GM18505 (cell line): ENCODE data around the gene CUTC.

Source experiments
- ATAC-seq: cut with Tn5 transposase; IDR thresholded peaks from one replicate; pipeline ENCODE4 v1.9.1; 2021; ENCODE audit not compliant: unreplicated experiment
- POLR2A ChIP-seq: IDR thresholded peaks from 4 replicates; pipeline ENCODE4 v1.6.1; 2011; ENCODE audit warnings: borderline replicate concordance; ENCODE audit not compliant: insufficient read depth, insufficient read length; ENCODE audit errors: extremely low read depth

CUTC gene, protein sequence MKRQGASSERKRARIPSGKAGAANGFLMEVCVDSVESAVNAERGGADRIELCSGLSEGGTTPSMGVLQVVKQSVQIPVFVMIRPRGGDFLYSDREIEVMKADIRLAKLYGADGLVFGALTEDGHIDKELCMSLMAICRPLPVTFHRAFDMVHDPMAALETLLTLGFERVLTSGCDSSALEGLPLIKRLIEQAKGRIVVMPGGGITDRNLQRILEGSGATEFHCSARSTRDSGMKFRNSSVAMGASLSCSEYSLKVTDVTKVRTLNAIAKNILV

DNA sequence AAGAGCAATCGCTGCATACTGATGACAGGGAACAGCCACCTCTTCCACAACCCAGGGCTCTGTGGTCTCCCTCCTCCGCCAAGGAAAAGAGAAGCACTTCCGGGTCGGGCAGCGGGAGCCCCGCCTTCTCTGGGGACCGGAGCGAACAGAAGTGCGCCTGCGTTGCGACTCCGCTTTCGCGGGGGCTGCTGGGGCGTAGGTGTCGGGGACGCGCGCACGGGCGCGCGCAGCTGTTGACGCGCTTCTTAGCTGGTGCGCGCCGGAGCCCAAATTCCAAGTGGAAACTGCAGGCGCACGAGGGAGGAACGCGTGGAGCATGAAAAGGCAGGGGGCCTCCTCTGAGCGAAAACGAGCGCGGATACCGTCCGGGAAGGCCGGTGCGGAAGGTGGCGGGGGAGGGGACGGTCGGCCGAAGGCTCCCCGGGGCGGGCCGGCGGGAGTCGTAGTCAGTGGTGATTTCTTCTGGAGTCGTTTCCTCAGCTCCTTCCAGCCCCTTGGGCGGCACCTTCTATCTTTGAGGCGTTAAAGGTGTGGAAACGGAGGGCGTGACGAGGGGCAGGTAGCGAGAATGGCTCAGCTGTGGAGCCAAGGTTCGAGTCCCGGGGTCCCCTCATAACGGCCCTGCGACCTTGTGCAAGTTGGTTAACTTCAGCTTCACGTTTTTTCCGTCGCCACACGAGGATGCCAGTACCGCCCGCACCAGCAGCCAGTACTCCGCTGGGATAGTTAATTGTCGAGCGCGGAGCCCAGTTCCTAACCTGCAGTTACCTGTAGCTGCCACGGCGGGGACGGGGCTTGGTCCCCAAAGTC lies at the start of gene CUTC, which contains the start of gene COX15:
CUTC (plus strand) TSS at position 202 of the 810 bp plus-strand sequence; CDS start at position 317, 115 bp downstream.
COX15 (minus strand) TSS at position 95 of the 810 bp plus-strand sequence; CDS start at position 17, 78 bp downstream.
- peak; percentile 85 for TF ChIP-seq POLR2A
- ATAC-seq, result peak; percentile 86

GRCh38 chr10:99682752-99683151 lies 49.3 kb upstream of the CUTC start:
- ATAC-seq, result no peak
- no peak for TF ChIP-seq POLR2A

- peak; percentile 92 for ATAC-seq
- no peak for TF ChIP-seq POLR2A
These were observed 46.5 kb upstream of the CUTC start for GRCh38 chr10:99685597-99685967.

GRCh38 chr10:99689461-99689860 lies 42.6 kb upstream of the CUTC start:
- no peak for TF ChIP-seq POLR2A
- ATAC-seq, result no peak

DNA sequence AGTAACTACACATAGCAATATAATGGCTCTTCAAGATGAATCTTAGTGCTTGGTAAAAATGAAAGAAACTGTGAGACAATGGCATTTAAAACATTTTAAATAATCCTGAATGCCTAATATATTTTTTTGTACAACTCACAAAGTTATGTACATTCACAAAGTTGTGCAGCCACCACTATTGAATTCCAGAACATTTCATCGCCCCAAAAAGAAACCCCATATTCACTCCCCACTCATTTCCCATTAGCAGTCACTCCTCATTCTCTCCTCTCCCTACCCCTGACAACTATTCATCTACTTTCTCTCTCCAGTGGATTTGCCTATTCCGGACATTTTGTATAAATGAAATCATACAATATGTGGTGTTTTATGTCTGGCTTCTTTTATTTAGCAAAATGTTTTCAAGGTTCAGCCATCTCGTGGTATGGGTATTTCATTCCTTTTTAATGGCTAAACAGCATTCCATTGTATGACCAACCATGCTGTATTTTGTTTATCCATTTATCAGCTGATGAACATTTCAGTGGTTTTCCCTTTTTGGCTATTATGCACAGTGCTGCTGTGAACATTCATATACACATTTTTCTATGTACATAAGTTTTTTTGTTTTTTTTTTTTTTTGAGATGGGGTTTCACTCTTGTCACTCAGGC lies 38.0 kb upstream of the CUTC start:
- TF ChIP-seq POLR2A, result no peak
- ATAC-seq, result no peak

DNA sequence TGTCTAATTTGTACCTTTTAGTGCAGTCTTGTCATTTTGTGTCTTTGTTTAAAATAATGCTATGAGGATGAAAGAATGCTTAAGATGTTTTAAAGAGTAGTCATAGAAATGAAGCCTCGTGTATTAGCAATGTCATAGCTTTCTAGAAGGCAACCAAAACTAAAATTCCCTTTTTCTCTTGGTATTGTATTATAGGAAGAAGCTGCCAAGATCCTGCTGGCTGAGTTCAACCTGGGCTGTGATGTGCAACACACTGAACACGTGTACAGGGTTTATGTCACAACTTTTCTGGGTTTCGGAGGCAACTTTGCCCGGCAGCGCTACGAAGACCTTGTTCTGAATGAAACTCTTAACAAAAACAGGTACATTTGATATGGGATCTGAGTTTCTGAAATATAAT lies 36.3 kb upstream of the CUTC start:
- TF ChIP-seq POLR2A, result no peak

GRCh38 chr10:99698504-99699080 lies 33.4 kb upstream of the CUTC start:
- ATAC-seq, result no peak

More for the DNA sequence above, 36.3 kb upstream of the CUTC start:
- no peak for ATAC-seq

GRCh38 chr10:99700649-99701048 lies 31.4 kb upstream of the CUTC start:
- no peak for TF ChIP-seq POLR2A
- ATAC-seq, result no peak

More at GRCh38 chr10:99698504-99699080, 33.4 kb upstream of the CUTC start:
- no peak for TF ChIP-seq POLR2A

DNA sequence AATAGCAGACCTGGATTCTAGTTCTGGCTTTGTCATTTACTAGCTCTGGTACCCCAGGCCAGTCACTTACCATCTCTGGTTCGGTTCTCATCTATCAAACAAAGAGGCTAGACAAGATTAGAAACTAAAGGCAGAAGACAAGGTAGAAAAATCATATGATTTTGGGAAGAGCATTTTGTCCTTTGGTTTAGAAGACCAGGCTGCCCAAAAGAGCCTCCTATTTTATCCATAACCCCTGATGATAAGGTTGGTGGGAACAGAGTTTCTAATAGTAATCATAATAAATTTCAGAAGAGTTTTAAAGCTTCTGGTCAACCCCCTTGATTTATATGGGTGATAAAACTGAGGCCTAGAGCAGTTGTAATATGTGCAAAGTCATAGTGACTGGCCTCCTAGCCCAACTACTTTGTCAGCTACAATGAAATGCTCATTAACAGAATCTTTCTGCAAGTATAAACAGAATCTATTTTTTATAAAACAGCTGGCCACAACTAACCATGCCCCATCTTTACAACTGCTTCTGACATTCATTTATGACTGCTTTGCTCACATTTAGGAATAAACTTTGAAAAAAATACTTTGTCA lies 23.5 kb upstream of the CUTC start:
- no peak for ATAC-seq
- TF ChIP-seq POLR2A, result no peak

GRCh38 chr10:99709480-99710229 lies 22.4 kb upstream of the CUTC start:
- TF ChIP-seq POLR2A, result no peak
- peak; percentile 59 for ATAC-seq

DNA sequence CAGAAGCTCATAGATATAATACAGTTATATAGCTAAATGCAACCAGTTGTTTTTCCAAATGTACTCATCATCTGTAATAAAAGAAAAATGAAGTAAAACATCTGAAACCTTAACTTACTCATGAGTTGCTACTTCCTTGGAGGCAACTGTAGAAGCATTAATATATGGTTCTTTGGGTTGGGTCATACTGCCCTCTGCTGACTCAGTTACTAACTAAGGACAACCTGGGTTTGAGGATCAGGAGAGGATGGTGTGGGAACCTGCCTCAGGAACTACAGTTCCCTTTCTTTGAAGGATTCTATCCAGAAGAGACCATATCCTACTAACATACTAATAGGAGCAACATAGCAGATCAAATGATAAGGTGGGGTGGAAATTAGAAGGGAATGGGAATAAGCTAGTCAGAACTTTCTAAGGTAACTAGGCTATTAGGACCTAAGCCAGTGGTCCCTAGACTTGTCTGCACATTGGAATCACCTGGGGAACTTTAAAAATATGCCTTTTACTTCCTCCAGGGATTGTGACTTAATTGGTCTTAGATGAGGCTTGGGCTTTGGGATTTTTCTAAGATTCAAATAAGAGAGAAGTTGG lies 20.8 kb upstream of the CUTC start:
- no peak for TF ChIP-seq POLR2A
- peak; percentile 56 for ATAC-seq

- no peak for TF ChIP-seq POLR2A
- no peak for ATAC-seq
These were observed 17.6 kb upstream of the CUTC start for GRCh38 chr10:99714446-99714845.

DNA sequence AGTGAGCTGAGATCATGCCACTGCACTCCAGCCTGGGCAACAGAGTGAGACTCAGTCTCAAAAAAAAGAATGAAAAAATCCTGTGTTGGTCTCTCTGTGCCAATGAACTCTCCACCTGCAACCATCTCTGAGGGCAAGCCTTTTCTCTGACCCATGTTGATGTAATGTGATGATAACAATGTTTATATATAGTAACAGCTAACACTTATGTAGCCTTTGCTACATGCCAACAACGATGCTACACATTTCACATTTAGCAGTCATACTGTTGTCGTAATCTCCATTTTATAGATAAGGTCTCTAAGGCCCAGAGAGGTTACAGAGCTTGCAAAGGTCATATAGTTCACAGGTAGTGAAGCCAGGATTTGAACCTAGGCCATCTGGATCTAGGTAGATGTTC lies 11.6 kb upstream of the CUTC start:
- no peak for TF ChIP-seq POLR2A
- no peak for ATAC-seq

DNA sequence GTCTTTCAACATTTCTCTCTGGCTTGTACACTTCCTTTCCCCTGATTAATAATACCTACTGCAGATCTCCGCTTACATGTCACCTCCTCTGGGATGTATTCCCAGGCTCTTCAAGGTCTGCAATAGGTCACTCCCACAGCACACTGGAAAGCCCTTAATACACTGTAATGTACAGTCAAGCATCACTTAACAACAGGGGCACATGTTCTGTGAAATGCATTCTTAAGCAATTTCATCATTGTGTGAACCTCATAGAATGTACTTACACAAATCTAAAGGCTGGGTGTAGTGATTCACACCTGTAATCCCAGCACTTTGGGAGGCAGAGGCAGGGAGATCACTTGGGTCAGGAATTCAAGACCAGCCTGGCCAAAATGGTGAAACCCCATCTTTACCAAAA lies 2.0 kb upstream of the CUTC start:
- no peak for ATAC-seq
- TF ChIP-seq POLR2A, result no peak
